MCF 10A (cell line): ENCODE data around the gene TRIM59. TPM values are rescaled to one million over a fixed set of nuclear protein-coding genes. Genes with fewer than 3 reads are reported as not detected.
A peak's percentile ranks its signal among the peaks of the same experiment; 100 is the strongest.

ENCODE experiments used
- BruUV-seq: library from RNA; stranded (reverse); fragments of 400-500 nt; replicated peaks from 2 replicates; lab custom pipeline; 2021; lab: Mats Ljungman, UMichigan
- CTCF ChIA-PET: fragments of 300-600 bp; sonication (Branson Sonifier 250); formaldehyde crosslinking; extraction: SDS; loops from one replicate; lab custom pipeline; 2021; ENCODE audit warnings: antibody characterized with exemption, inconsistent platforms; lab: Yijun Ruan, JAX
- POLR2A ChIA-PET: fragments of 300-600, 350-650 bp; sonication (Branson Sonifier 250); formaldehyde crosslinking; extraction: SDS; loops from one replicate; lab custom pipeline; 2020; ENCODE audit warnings: antibody characterized with exemption, inconsistent platforms; lab: Yijun Ruan, JAX
- DNase-seq: peaks from one replicate; pipeline ENCODE4 v3.0.0-alpha.2; 2018; ENCODE audit not compliant: unreplicated experiment
- H3K27ac Mint-ChIP-seq: one replicate; pipeline ENCODE4 v1.8.0; 2022; ENCODE audit warnings: mild to moderate bottlenecking, low read depth, mixed read lengths; ENCODE audit not compliant: unreplicated experiment
- H3K27me3 Mint-ChIP-seq: one replicate; pipeline ENCODE4 v1.8.0; 2022; ENCODE audit warnings: mixed read lengths; ENCODE audit not compliant: insufficient read depth, unreplicated experiment
- H3K36me3 Mint-ChIP-seq: one replicate; pipeline ENCODE4 v1.8.0; 2022; ENCODE audit warnings: mild to moderate bottlenecking, moderate library complexity, mixed read lengths; ENCODE audit not compliant: insufficient read depth, unreplicated experiment
- H3K4me1 Mint-ChIP-seq: one replicate; pipeline ENCODE4 v1.8.0; 2022; ENCODE audit warnings: mixed read lengths; ENCODE audit not compliant: insufficient read depth, unreplicated experiment
- H3K4me3 Mint-ChIP-seq: one replicate; pipeline ENCODE4 v1.8.0; 2022; ENCODE audit warnings: mild to moderate bottlenecking, moderate library complexity, mixed read lengths; ENCODE audit not compliant: unreplicated experiment
- H3K9me3 Mint-ChIP-seq: one replicate; pipeline ENCODE4 v1.8.0; 2022; ENCODE audit warnings: mixed read lengths; ENCODE audit not compliant: unreplicated experiment
- intact Hi-C: fragments of 100-400 bp; cut with micrococcal nuclease; formaldehyde crosslinking; loops from 2 replicates; pipeline ENCODE4 v1.14.1; 2022
- total RNA-seq: library from RNA; stranded (reverse); gene quantifications from 2 replicates; pipeline ENCODE4 v1.2.3, GENCODE V29; 2022
- TF ChIP-seq, protein P1 (sequence below): fragments of 200-600 bp; IDR thresholded peaks from one replicate; pipeline ENCODE4 v1.8.0; 2022; ENCODE audit warnings: antibody characterized with exemption, mild to moderate bottlenecking; ENCODE audit not compliant: unreplicated experiment

Gene TRIM59
- total RNA-seq, 1 experiment from 2014 or later = 15.1 TPM

DNA sequence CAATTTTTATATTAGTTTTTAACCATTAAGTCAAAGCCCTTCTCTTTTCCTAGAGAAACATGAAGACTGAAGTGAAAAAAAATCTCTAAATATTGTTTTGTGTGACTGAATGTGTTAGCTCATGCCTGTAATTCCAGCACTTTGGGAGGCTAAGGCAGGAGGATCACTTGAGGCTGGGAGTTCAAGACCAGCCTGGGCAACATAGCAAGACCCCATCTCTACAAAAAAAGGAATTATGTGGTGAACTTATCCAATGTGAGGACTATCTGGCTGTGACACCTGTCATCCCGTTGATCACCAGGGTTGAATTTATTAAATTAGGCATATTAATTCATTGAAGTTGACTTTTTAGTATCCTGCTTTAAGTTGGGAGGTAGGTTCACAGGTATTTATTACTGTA lies 37.1 kb downstream of the TRIM59 start:
- Mint-ChIP-seq H3K36me3 (peaks cover 63% of the 10 kb centered on the region), H3K27ac (peak overlapping the region; percentile 69), H3K9me3 (peaks cover 8% of the 10 kb centered on the region), H3K4me1 (peaks cover 23% of the 10 kb centered on the region), H3K27me3 (no peaks in the 10 kb centered on the region), H3K4me3 (no peak overlapping the region)
- DNase-seq = no peak
- TF ChIP-seq, protein P1, sequence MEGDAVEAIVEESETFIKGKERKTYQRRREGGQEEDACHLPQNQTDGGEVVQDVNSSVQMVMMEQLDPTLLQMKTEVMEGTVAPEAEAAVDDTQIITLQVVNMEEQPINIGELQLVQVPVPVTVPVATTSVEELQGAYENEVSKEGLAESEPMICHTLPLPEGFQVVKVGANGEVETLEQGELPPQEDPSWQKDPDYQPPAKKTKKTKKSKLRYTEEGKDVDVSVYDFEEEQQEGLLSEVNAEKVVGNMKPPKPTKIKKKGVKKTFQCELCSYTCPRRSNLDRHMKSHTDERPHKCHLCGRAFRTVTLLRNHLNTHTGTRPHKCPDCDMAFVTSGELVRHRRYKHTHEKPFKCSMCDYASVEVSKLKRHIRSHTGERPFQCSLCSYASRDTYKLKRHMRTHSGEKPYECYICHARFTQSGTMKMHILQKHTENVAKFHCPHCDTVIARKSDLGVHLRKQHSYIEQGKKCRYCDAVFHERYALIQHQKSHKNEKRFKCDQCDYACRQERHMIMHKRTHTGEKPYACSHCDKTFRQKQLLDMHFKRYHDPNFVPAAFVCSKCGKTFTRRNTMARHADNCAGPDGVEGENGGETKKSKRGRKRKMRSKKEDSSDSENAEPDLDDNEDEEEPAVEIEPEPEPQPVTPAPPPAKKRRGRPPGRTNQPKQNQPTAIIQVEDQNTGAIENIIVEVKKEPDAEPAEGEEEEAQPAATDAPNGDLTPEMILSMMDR = no peak
- intact Hi-C loops = loop anchor here (5.0 to 10.0 kb wide), 2 partner anchors 70 to 188 kb away; partner anchors contain the start of gene C3orf80
- CTCF ChIA-PET = interaction anchor here (0.6 to 4.6 kb wide), 20 partner anchors 10 to 591 kb away, joined by 3 to 53 read pairs (median 5); partner anchors contain the start of gene IFT80
- no TSS peak for BruUV-seq
- POLR2A ChIA-PET = interaction anchor here (0.9 to 6.8 kb wide), 3 partner anchors 9 to 14 kb away, joined by 3 to 70 read pairs (median 61); partner anchors contain the start of genes IFT80 and SMC4

DNA sequence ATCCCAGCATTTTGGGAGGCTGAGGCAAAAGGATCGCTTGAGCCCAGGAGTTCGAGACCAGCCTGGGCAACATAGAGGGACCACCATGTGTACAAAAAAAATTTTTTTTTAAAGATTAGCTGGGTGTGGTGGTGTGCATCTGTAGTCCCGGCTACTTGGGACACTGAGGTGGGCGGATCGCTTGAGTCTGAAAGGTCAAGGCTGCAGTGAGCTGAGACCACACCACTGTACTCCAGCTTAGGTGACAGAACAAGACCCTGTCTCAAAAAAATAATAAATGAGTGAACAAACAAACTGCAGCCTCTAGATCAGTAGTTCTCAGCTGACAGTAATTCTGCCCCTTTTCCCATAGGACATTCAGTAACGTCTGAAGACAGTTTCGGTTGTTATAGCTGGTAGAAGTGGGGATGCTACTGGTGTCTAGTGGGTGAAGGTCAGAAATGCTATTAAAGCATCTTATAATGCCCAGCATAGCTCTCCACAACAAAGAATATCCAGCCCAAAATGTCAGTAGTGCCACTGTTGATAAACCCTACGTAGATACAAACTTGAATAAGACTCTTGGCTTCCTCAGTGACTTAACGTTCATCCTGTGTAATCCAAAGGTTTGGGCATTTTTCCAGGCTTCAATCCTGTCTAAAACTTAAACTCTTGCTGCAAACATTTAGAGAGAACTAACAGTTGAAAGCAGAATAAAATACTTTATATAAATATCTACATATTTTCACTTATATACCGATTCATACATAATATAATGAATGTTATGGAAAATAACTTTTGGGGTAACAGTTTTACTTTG lies 39.6 kb downstream of the TRIM59 start:
- Mint-ChIP-seq H3K4me3 (no peak overlapping the region), H3K4me1 (peaks cover 13% of the 10 kb centered on the region), H3K9me3 (peaks cover 8% of the 10 kb centered on the region), H3K27ac (peak overlapping the region; percentile 100), H3K27me3 (no peaks in the 10 kb centered on the region), H3K36me3 (peaks cover 51% of the 10 kb centered on the region)
- intact Hi-C loops = loop anchor here (5.0 to 10.0 kb wide), 2 partner anchors 68 to 185 kb away; partner anchors contain the start of gene C3orf80
- ChIA-PET POLR2A (interaction anchor here (2.2 to 6.8 kb wide), 3 partner anchors 7 to 39 kb away, joined by 13 to 70 read pairs (median 61); partner anchors contain the start of genes IFT80, SMC4 and TRIM59), CTCF (interaction anchor here (0.7 to 4.5 kb wide), 8 partner anchors 8 to 378 kb away, joined by 3 to 26 read pairs (median 4); partner anchors contain the start of gene SMC4)
- no peak for DNase-seq
- BruUV-seq = no TSS peak
- TF ChIP-seq, protein P1 = no peak

DNA sequence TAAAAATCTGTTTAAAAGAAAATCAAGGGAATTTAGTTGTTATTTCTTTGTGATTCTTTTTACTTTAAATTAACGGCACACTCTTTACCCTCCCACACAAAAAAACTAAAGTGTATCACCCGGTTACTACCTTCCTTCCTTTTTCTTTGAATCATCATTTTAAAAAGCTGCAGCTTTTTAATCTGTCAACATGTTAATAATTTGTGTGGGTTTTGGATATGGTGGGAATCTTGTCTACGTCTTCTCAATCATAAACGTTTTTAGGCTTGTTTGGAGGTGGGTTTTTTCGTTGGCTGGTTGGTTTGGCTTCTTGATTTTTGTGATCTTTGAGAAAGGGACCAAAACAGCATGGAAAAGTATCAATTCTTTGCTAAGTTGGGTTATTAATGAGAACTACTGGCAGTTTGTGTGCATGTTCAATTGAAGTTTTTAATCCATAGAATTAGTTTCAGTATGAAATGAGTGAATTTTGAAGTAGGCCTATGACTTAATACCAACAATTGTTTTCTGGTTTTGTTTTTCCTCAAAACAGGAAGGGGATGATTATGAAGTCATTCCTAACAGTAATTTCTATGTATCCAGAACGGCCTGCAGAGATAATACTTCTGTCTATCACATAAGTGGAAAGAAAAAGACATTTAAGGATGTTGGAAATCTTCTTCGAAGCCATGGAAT lies 45.7 kb downstream of the TRIM59 start:
- TF ChIP-seq, protein P1 = no peak
- no TSS peak for BruUV-seq
- intact Hi-C loops = loop anchor here (5.0 kb wide), 1 partner anchor 43 kb away; the partner anchor contains the start of gene TRIM59

More for the DNA sequence above, 45.7 kb downstream of the TRIM59 start:
- peaks cover 8% of the 10 kb centered on the region for H3K9me3 Mint-ChIP-seq
- POLR2A ChIA-PET = interaction anchor here (0.8 to 5.5 kb wide), 9 partner anchors 8 to 563 kb away, joined by 3 to 61 read pairs (median 4); partner anchors contain the start of gene TRIM59
- H3K27ac Mint-ChIP-seq = peak overlapping the region; percentile 100
- CTCF ChIA-PET = interaction anchor here (2.9 kb wide), 1 partner anchor 8 kb away, joined by 26 read pairs; no protein-coding TSS in a partner anchor
- no peaks in the 10 kb centered on the region for H3K27me3 Mint-ChIP-seq
- H3K4me3 Mint-ChIP-seq = peak overlapping the region; percentile 88
- H3K36me3 Mint-ChIP-seq = peaks cover 62% of the 10 kb centered on the region
- peaks cover 18% of the 10 kb centered on the region for H3K4me1 Mint-ChIP-seq
- DNase-seq = peak; percentile 26
